Nucleus accumbens (tissue), 56 donors: ENCODE measurements around the gene GJB2.

Experiments
- DNase-seq, 56 donors: peaks; one replicate each; lab custom pipeline; 2025; lab: John Stamatoyannopoulos, UW

The GJB2 gene

GRCh38 chr13:20192836-20193161 lies at the start of gene GJB2:
TSS of gene GJB2 (minus strand) at chr13:20192938. CDS start at chr13:20189581, 3,357 bp downstream.
- DNase-seq: no peak

- no peak for DNase-seq
These were observed 48.9 kb upstream of the GJB2 start for GRCh38 chr13:20241593-20241992.

GRCh38 chr13:20239748-20240147 lies 47.0 kb upstream of the GJB2 start:
- no peak for DNase-seq

- DNase-seq: no peak
These were observed 40.0 kb upstream of the GJB2 start for GRCh38 chr13:20232556-20233277.

- DNase-seq: no peak
These were observed 39.3 kb upstream of the GJB2 start, which contains the start of gene GJB6 for GRCh38 chr13:20231839-20232555. TSS of gene GJB6 (minus strand) at chr13:20232319. CDS start at chr13:20223480, 8,839 bp downstream.

GRCh38 chr13:20230913-20231838 lies 38.4 kb upstream of the GJB2 start:
- DNase-seq: peak in 22 of 56 donors; percentile 4 to 70 (median 40)

- DNase-seq: no peak
These were observed 35.0 kb upstream of the GJB2 start for GRCh38 chr13:20227730-20228129.

- DNase-seq: no peak
These were observed 34.5 kb upstream of the GJB2 start for GRCh38 chr13:20227288-20227687.

GRCh38 chr13:20222553-20222952 lies 29.8 kb upstream of the GJB2 start:
- no peak for DNase-seq

GRCh38 chr13:20221772-20222171 lies 29.0 kb upstream of the GJB2 start:
- no peak for DNase-seq

GRCh38 chr13:20219577-20219976 lies 26.8 kb upstream of the GJB2 start:
- DNase-seq: no peak

GRCh38 chr13:20217168-20217567 lies 24.4 kb upstream of the GJB2 start:
- no peak for DNase-seq

GRCh38 chr13:20209948-20210347 lies 17.2 kb upstream of the GJB2 start:
- DNase-seq: peak in 19 of 56 donors; percentile 12 to 82 (median 35)

- no peak for DNase-seq
These were observed 14.0 kb upstream of the GJB2 start for GRCh38 chr13:20206698-20207235.

- DNase-seq: no peak
These were observed 13.4 kb upstream of the GJB2 start for GRCh38 chr13:20206065-20206697.

- DNase-seq: no peak
These were observed 6.0 kb upstream of the GJB2 start for GRCh38 chr13:20198781-20199180.

- DNase-seq: peak in 4 of 56 donors; percentile 6 to 30 (median 15)
These were observed 4.7 kb upstream of the GJB2 start for GRCh38 chr13:20197361-20197834.

GRCh38 chr13:20195801-20196200 lies 3.1 kb upstream of the GJB2 start:
- no peak for DNase-seq

- no peak for DNase-seq
These were observed 1.3 kb upstream of the GJB2 start for GRCh38 chr13:20193907-20194631.
